HG03520 (cell line): ENCODE data around the gene SMO.
"Not testable (repeated sequence)": the region's sequence is repeated elsewhere in the genome, so short reads cannot be mapped to it uniquely, and the experiment has no call there.

Source experiments
- ATAC-seq: cut with Tn5 transposase; IDR thresholded peaks from one replicate; pipeline ENCODE4 v1.9.1; 2021; ENCODE audit warnings: mild to moderate bottlenecking, moderate library complexity; ENCODE audit not compliant: unreplicated experiment

The SMO gene

GRCh38 chr7:129169171-129169671 is 19.2 kb upstream of the SMO start:
- no peak for ATAC-seq

GRCh38 chr7:129169686-129170440 is 18.6 kb upstream of the SMO start:
- no peak for ATAC-seq

- ATAC-seq = no peak
Measured at GRCh38 chr7:129170441-129171021, 17.9 kb upstream of the SMO start.

GRCh38 chr7:129173861-129174260 is 14.6 kb upstream of the SMO start:
- not testable (repeated sequence) for ATAC-seq

GRCh38 chr7:129176916-129177710 is 11.3 kb upstream of the SMO start:
- ATAC-seq = no peak

GRCh38 chr7:129184981-129185670 is 3.3 kb upstream of the SMO start:
- ATAC-seq = no peak

- no peak for ATAC-seq
Measured at GRCh38 chr7:129186749-129187260, 1.6 kb upstream of the SMO start.

- ATAC-seq = no peak
Measured at GRCh38 chr7:129187681-129188371, 607 bp upstream of the SMO start.

- no peak for ATAC-seq
Measured at GRCh38 chr7:129188892-129189660, 643 bp downstream of the SMO start.

- no peak for ATAC-seq
Measured at GRCh38 chr7:129189661-129190310, 1.4 kb downstream of the SMO start.

GRCh38 chr7:129191272-129191671 is 2.8 kb downstream of the SMO start:
- ATAC-seq = no peak

- ATAC-seq = no peak
Measured at GRCh38 chr7:129193892-129194291, 5.5 kb downstream of the SMO start.

- ATAC-seq = no peak
Measured at GRCh38 chr7:129197771-129198170, 9.3 kb downstream of the SMO start.

- no peak for ATAC-seq
Measured at GRCh38 chr7:129199406-129199805, 11.0 kb downstream of the SMO start.

GRCh38 chr7:129202058-129202777 is 13.8 kb downstream of the SMO start:
- no peak for ATAC-seq

GRCh38 chr7:129203050-129203741 is 14.8 kb downstream of the SMO start:
- no peak for ATAC-seq

GRCh38 chr7:129205126-129205818 is 16.8 kb downstream of the SMO start:
- no peak for ATAC-seq
